RCC 7860 (cell line): ENCODE data around the gene ETNK2.

Experiments used
- DNase-seq: peaks from one replicate; pipeline ENCODE4 v3.0.0-alpha.2; 2015; ENCODE audit warnings: low spot score
- FAIRE-seq: peaks from 2 replicates; lab custom pipeline; 2012; peaks lifted over from hg19 to GRCh38; lab: Jason Lieb, UNC

The ETNK2 gene

GRCh38 chr1:204083491-204083890 is 68.4 kb downstream of the ETNK2 start:
- FAIRE-seq (no peak), DNase-seq (no peak)

GRCh38 chr1:204081791-204082513 is 69.9 kb downstream of the ETNK2 start:
- DNase-seq = no peak
- FAIRE-seq = no peak

- FAIRE-seq = no peak
- DNase-seq = no peak
Observed at GRCh38 chr1:204081164-204081790, 70.6 kb downstream of the ETNK2 start.
